Mammary epithelial cell (primary cell): ENCODE data around the gene KLKB1.

Experiments used
- EZH2 ChIP-seq: IDR thresholded peaks from 2 replicates; pipeline ENCODE4 v1.6.1; 2012; ENCODE audit warnings: low read length, inconsistent platforms, borderline replicate concordance
- TF ChIP-seq, protein P1 (sequence below), 2 donors: IDR thresholded peaks in 1 of 2; conservative IDR thresholded peaks in 1 of 2; 2 replicates each; pipeline ENCODE4 v1.5.1; 2011 to 2012; ENCODE audit warnings: inconsistent platforms in 2 of 2, low read length in 2 of 2, mild to moderate bottlenecking in 2 of 2, control low read depth in 1 of 2, low read depth in 1 of 2; ENCODE audit not compliant: insufficient read depth in 1 of 2; ENCODE audit errors: extremely low read depth in 1 of 2

DNA sequence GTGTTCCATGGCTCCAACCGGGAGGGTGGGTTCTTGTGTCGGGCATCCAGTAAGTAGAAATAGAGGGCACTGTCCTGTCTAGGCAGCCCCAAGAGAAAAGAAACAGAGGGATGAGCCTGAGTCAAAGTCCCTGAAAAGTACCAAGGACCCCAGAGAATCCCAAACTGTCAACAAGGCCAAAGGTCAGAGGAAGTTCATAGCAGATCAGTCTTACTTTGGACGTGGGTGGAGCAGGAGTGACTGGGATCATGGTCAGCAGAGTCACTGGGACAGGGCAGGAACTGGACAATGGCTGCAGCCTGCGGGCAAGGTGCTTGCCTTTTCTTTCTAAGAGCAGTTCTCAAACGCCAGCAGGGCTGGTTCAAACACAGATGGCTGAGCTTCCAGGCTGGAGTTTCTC, 56.0 kb downstream of the KLKB1 start:
- TF ChIP-seq, protein P1, sequence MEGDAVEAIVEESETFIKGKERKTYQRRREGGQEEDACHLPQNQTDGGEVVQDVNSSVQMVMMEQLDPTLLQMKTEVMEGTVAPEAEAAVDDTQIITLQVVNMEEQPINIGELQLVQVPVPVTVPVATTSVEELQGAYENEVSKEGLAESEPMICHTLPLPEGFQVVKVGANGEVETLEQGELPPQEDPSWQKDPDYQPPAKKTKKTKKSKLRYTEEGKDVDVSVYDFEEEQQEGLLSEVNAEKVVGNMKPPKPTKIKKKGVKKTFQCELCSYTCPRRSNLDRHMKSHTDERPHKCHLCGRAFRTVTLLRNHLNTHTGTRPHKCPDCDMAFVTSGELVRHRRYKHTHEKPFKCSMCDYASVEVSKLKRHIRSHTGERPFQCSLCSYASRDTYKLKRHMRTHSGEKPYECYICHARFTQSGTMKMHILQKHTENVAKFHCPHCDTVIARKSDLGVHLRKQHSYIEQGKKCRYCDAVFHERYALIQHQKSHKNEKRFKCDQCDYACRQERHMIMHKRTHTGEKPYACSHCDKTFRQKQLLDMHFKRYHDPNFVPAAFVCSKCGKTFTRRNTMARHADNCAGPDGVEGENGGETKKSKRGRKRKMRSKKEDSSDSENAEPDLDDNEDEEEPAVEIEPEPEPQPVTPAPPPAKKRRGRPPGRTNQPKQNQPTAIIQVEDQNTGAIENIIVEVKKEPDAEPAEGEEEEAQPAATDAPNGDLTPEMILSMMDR (conservative IDR thresholded peaks at IDR 0.05 in 1 of 2, IDR thresholded peaks at IDR 0.05 in 1 of 2; ENCODE audit: extremely low read depth in 1 of 2, insufficient read depth in 1 of 2, low read depth in 1 of 2, low read length in 2 of 2), result no peak
- no peak for TF ChIP-seq EZH2
